Osteoblast (primary cell): ENCODE measurements around the gene SRC. TPM values are rescaled to one million over a fixed set of nuclear protein-coding genes. Genes with fewer than 3 reads are reported as not detected.

ENCODE experiments used
- DNase-seq: peaks from one replicate; pipeline ENCODE4 v3.0.0; 2011; ENCODE audit warnings: low spot score, mixed read lengths; ENCODE audit not compliant: insufficient read length; ENCODE audit errors: missing footprints
- H2AFZ ChIP-seq: 2 replicates; pipeline ENCODE4 v1.6.0; 2011; ENCODE audit warnings: mild to moderate bottlenecking, low read length
- H3K27ac ChIP-seq: 2 replicates; pipeline ENCODE4 v1.5.1; 2011; ENCODE audit warnings: mild to moderate bottlenecking, low read depth, low read length, moderate library complexity
- H3K27me3 ChIP-seq: 2 replicates; pipeline ENCODE4 v1.6.0; 2012; ENCODE audit warnings: mild to moderate bottlenecking, control low read depth, inconsistent platforms, low read length, moderate library complexity; ENCODE audit not compliant: insufficient read depth
- H3K36me3 ChIP-seq: 2 replicates; pipeline ENCODE4 v1.5.1; 2011; ENCODE audit warnings: mild to moderate bottlenecking, low read length, control low read depth, moderate library complexity; ENCODE audit not compliant: insufficient read depth
- H3K4me1 ChIP-seq: 2 replicates; pipeline ENCODE4 v1.5.1; 2011; ENCODE audit warnings: mild to moderate bottlenecking, low read length, control low read depth, moderate library complexity; ENCODE audit not compliant: insufficient read depth
- H3K4me2 ChIP-seq: 2 replicates; pipeline ENCODE4 v1.6.0; 2011; ENCODE audit warnings: mild to moderate bottlenecking, low read length; ENCODE audit not compliant: insufficient read depth
- H3K4me3 ChIP-seq: fragments of 200-600 bp; sonication (generic); 3 replicates; pipeline ENCODE4 v1.5.1; 2012; ENCODE audit warnings: mild to moderate bottlenecking, low read length, inconsistent platforms; ENCODE audit not compliant: insufficient read depth
- H3K79me2 ChIP-seq: 2 replicates; pipeline ENCODE4 v1.6.0; 2012; ENCODE audit warnings: mild to moderate bottlenecking, low read length, control low read depth, inconsistent platforms; ENCODE audit not compliant: insufficient read depth
- H3K9me3 ChIP-seq: 2 replicates; pipeline ENCODE4 v1.5.1; 2011; ENCODE audit warnings: low read depth, low read length, control low read depth
- H4K20me1 ChIP-seq: 2 replicates; pipeline ENCODE4 v1.6.0; 2012; ENCODE audit warnings: mild to moderate bottlenecking, low read length, control low read depth; ENCODE audit not compliant: insufficient read depth
- CTCF ChIP-seq: IDR thresholded peaks from 2 replicates; pipeline ENCODE4 v1.5.1; 2011; ENCODE audit warnings: mild to moderate bottlenecking, low read depth, low read length, moderate library complexity; ENCODE audit errors: extremely low read depth
- total RNA-seq: library from RNA; depleted of rRNA; stranded (reverse); fragments of >200 nt; gene quantifications from 2 replicates; pipeline ENCODE4 v1.2.3, GENCODE V29; 2012

Gene SRC
- total RNA-seq, 1 donor, result 22.4 TPM

GRCh38 chr20:37403107-37404033 lies 57.4 kb downstream of the SRC start:
- H3K27me3 ChIP-seq, result peaks cover 13% of the 10 kb centered on the region
- H3K36me3 ChIP-seq, result peaks cover 3% of the 10 kb centered on the region
- no peaks in the 10 kb centered on the region for H3K79me2 ChIP-seq
- H3K4me2 ChIP-seq, result no peak overlapping the region
- H4K20me1 ChIP-seq, result peaks cover 4% of the 10 kb centered on the region
- H2AFZ ChIP-seq, result no peak overlapping the region
- TF ChIP-seq CTCF, result no peak
- H3K27ac ChIP-seq, result no peak overlapping the region
- no peak overlapping the region for H3K4me3 ChIP-seq
- no peak for DNase-seq
- no peaks in the 10 kb centered on the region for H3K9me3 ChIP-seq
- H3K4me1 ChIP-seq, result peaks cover 3% of the 10 kb centered on the region

GRCh38 chr20:37404461-37404890 lies 58.5 kb downstream of the SRC start:
- Histone ChIP-seq H3K27ac (no peak overlapping the region), H3K4me2 (no peak overlapping the region), H2AFZ (no peak overlapping the region), H4K20me1 (peaks cover 7% of the 10 kb centered on the region), H3K79me2 (no peaks in the 10 kb centered on the region), H3K9me3 (no peaks in the 10 kb centered on the region), H3K4me3 (no peak overlapping the region), H3K4me1 (peaks cover 3% of the 10 kb centered on the region), H3K27me3 (peaks cover 23% of the 10 kb centered on the region), H3K36me3 (peaks cover 3% of the 10 kb centered on the region)
- peak; percentile 84 for DNase-seq
- no peak for TF ChIP-seq CTCF

- Histone ChIP-seq H3K27ac (no peak overlapping the region), H3K27me3 (peaks cover 29% of the 10 kb centered on the region), H3K36me3 (peaks cover 3% of the 10 kb centered on the region), H3K4me2 (no peak overlapping the region), H2AFZ (no peak overlapping the region), H4K20me1 (peaks cover 7% of the 10 kb centered on the region), H3K4me1 (peaks cover 3% of the 10 kb centered on the region), H3K4me3 (no peak overlapping the region), H3K79me2 (no peaks in the 10 kb centered on the region), H3K9me3 (no peaks in the 10 kb centered on the region)
- no peak for TF ChIP-seq CTCF
- peak; percentile 65 for DNase-seq
These were observed 59.5 kb downstream of the SRC start for GRCh38 chr20:37405351-37405897.
